B cell (primary cell): ENCODE data around the gene LRRC10B.

Experiments
- EZH2 ChIP-seq: IDR thresholded peaks from 2 replicates; pipeline ENCODE4 v1.6.1; 2012; ENCODE audit warnings: borderline replicate concordance, low read depth, mild to moderate bottlenecking, moderate library complexity, low read length; ENCODE audit not compliant: insufficient read depth, poor library complexity, severe bottlenecking
- TF ChIP-seq, protein P1 (sequence below): fragments of 200-600 bp; IDR thresholded peaks from one replicate; pipeline ENCODE4 v1.8.0; 2022; ENCODE audit warnings: antibody characterized with exemption, mild to moderate bottlenecking

GRCh38 chr11:61482513-61482912 is 26.0 kb upstream of the LRRC10B start:
- TF ChIP-seq, protein P1, sequence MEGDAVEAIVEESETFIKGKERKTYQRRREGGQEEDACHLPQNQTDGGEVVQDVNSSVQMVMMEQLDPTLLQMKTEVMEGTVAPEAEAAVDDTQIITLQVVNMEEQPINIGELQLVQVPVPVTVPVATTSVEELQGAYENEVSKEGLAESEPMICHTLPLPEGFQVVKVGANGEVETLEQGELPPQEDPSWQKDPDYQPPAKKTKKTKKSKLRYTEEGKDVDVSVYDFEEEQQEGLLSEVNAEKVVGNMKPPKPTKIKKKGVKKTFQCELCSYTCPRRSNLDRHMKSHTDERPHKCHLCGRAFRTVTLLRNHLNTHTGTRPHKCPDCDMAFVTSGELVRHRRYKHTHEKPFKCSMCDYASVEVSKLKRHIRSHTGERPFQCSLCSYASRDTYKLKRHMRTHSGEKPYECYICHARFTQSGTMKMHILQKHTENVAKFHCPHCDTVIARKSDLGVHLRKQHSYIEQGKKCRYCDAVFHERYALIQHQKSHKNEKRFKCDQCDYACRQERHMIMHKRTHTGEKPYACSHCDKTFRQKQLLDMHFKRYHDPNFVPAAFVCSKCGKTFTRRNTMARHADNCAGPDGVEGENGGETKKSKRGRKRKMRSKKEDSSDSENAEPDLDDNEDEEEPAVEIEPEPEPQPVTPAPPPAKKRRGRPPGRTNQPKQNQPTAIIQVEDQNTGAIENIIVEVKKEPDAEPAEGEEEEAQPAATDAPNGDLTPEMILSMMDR = peak; percentile 26
- TF ChIP-seq EZH2 = no peak
